Ascending aorta (tissue), 2 donors: ENCODE measurements around the gene MOCS1. TPM values are rescaled to one million over a fixed set of nuclear protein-coding genes. Genes with fewer than 3 reads are reported as not detected.

Experiments
- DNase-seq, 2 donors: peaks; one replicate each; pipeline ENCODE4 v3.0.0-alpha.2; 2019; ENCODE audit warnings: low spot score in 2 of 2
- H3K27ac ChIP-seq, 2 donors: fragments of 200-600 bp; sonication (generic); one replicate each; pipeline ENCODE4 v1.5.1; 2016 to 2017; ENCODE audit warnings: mild to moderate bottlenecking in 1 of 2
- H3K27me3 ChIP-seq: fragments of 200-600 bp; sonication (generic); one replicate; pipeline ENCODE4 v1.5.1; 2017
- H3K36me3 ChIP-seq, 2 donors: fragments of 200-600 bp; sonication (generic); one replicate each; pipeline ENCODE4 v1.5.1; 2016
- H3K4me1 ChIP-seq, 2 donors: fragments of 200-600 bp; sonication (generic); one replicate each; pipeline ENCODE4 v1.5.1; 2016 to 2017; ENCODE audit warnings: mild to moderate bottlenecking in 1 of 2
- H3K4me3 ChIP-seq, 2 donors: fragments of 200-600 bp; sonication (generic); one replicate each; pipeline ENCODE4 v1.5.1; 2016 to 2017; ENCODE audit warnings: mild to moderate bottlenecking in 1 of 2
- H3K9me3 ChIP-seq, 2 donors: fragments of 200-600 bp; sonication (generic); one replicate each; pipeline ENCODE4 v1.5.1; 2016
- intact Hi-C: fragments of 100-400 bp; cut with DNase I; formaldehyde crosslinking; loops from one replicate; pipeline ENCODE4 v1.15.1; 2023
- total RNA-seq: library from RNA; depleted of rRNA; stranded (reverse); fragments of >200 nt; gene quantifications from one replicate; pipeline ENCODE4 v1.1.0, GENCODE V29; 2016
- TF ChIP-seq, protein P1 (sequence below), 3 experiments: fragments of 200-600 bp in 2 of 3; fragments of 450-650 bp in 1 of 3; sonication (generic) in 2 of 3; IDR thresholded peaks; one replicate each; pipeline ENCODE4 v1.5.1; 2016 to 2019; ENCODE audit warnings: antibody characterized with exemption in 3 of 3, mild to moderate bottlenecking in 1 of 3, moderate library complexity in 1 of 3

The MOCS1 gene
- total RNA-seq, 1 donor from 2014 or later = 45.4 TPM

DNA sequence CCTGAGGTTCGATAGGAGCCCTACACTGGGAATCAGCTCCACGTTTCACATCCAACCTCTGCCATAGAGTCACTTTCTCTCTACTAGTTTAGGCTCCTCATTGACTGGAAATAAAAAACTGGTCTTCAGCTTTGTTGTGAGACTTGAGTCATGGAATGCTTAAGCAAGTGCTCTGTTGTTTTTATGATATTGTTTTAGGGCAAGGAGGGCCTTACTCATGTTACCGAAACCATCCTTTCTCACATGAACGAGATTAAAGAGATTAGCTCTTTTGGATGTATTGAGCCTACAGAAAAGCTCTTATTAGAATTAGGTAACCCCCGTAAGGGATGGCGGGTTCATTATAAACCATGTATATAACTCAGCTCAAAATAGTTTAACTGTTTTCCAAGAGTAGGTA lies 6.9 kb upstream of the MOCS1 start:
- DNase-seq = no peak
- no peaks in the 10 kb centered on the region for H3K9me3 ChIP-seq
- peaks cover 0 to 2% of the 10 kb centered on the region in 2 donors for H3K4me1 ChIP-seq
- TF ChIP-seq, protein P1, sequence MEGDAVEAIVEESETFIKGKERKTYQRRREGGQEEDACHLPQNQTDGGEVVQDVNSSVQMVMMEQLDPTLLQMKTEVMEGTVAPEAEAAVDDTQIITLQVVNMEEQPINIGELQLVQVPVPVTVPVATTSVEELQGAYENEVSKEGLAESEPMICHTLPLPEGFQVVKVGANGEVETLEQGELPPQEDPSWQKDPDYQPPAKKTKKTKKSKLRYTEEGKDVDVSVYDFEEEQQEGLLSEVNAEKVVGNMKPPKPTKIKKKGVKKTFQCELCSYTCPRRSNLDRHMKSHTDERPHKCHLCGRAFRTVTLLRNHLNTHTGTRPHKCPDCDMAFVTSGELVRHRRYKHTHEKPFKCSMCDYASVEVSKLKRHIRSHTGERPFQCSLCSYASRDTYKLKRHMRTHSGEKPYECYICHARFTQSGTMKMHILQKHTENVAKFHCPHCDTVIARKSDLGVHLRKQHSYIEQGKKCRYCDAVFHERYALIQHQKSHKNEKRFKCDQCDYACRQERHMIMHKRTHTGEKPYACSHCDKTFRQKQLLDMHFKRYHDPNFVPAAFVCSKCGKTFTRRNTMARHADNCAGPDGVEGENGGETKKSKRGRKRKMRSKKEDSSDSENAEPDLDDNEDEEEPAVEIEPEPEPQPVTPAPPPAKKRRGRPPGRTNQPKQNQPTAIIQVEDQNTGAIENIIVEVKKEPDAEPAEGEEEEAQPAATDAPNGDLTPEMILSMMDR (IDR thresholded peaks at IDR 0.05) = no peak
- H3K36me3 ChIP-seq = no peaks in the 10 kb centered on the region
- no peaks in the 10 kb centered on the region for H3K27me3 ChIP-seq
- H3K27ac ChIP-seq = no peak overlapping the region
- no peak overlapping the region for H3K4me3 ChIP-seq
- intact Hi-C loops = no loop called here

DNA sequence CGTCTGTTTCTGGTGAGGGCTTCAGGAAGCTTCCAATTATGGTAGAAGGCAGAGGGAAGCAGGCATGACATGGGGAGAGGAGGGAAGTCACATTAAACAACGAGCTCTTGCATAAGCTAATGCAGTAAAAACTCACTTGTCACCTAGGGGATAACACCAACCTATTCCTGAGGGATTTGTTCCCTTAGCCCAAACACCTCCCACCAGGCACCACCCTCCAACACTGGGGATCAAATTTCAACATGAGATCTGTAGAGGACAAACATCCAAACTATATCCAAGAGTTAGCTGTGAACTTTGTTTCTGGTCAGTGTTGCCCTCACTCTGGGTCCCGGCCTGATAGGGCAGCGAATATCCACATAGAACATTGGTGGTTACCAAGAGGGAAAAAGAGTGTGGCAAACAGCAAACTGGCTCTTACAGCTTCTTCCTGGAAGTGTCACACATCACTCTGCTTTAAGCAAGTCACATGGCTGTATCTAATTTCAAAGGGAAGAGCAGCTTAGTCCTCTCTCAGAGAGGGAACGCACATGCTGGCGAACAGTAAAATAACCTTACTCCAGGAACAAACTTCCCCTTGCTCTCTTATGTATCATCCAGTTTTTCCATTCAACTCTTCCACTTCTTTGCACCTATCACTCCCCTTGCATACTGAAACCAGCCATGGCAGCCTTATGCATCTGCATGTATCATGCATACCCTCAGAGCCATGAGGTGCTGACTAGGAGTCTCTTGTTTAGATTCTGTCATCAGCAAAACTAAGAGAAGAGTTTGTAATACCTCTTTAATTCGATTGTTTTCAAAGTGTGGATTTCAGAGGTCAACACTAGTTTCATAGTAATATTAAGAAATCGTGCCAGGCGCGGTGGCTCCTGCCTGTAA lies 4.8 kb upstream of the MOCS1 start:
- Histone ChIP-seq H3K9me3 (no peaks in the 10 kb centered on the region), H3K27me3 (no peaks in the 10 kb centered on the region), H3K27ac (no peak overlapping the region), H3K36me3 (no peaks in the 10 kb centered on the region), H3K4me3 (no peak overlapping the region), H3K4me1 (peaks cover 4 to 12% of the 10 kb centered on the region in 2 donors)
- intact Hi-C loops = no loop called here
- DNase-seq = no peak
- TF ChIP-seq, protein P1 (IDR thresholded peaks at IDR 0.05) = no peak

DNA sequence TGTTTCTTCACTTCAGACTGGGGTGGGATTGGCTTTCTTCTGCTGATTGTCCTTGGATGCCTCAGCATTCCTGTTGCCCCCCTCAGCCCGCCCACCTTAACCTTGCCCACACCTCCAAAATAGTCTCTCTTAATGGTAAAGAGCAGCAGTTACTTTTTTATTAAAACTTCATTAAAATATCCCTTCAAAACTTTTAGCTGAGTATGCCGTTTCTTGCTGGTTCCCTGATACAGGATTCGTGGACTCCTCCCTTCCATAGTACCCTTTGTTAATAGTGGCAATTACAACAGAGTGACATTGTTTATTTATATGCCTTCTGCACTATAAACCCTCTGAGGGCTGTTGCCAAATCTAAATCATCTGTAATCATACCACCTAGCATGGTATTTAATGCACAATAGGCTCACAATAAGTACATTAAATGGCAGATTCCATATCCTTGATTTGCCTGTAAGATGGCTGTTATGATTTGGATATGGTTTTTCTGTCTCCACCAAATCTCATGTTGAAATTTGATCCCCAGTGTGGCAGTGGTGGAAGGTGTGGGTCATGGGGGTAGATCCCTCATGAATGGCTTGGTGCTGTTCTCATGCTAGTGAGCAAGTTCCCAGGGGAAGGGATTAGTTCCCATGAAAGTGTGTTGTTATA lies 3.5 kb upstream of the MOCS1 start:
- Histone ChIP-seq H3K4me3 (no peak overlapping the region), H3K4me1 (peaks cover 4 to 19% of the 10 kb centered on the region in 2 donors), H3K36me3 (no peaks in the 10 kb centered on the region), H3K9me3 (no peaks in the 10 kb centered on the region), H3K27me3 (no peaks in the 10 kb centered on the region), H3K27ac (no peak overlapping the region)
- TF ChIP-seq, protein P1 (IDR thresholded peaks at IDR 0.05) = no peak
- DNase-seq = no peak
- intact Hi-C loops = no loop called here

DNA sequence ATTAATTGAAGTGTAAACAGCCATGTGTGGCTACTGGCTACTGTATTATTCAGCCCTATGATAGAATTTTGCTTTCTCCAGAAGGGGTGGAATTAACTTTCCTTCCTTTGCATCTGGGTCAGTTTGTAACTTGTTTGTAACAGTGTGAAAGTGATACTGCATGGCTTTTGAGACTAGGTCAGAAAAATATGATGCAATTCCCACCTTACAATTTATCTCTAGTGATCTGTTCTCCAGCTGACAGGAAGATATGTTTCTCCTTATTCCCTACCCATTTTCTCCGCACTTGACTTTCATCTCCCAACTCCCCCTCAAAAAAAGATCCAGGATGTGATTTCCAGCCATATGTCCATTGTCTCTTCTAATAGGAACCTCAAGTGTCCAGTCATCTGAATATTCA lies 2.6 kb upstream of the MOCS1 start:
- H3K4me1 ChIP-seq = peaks cover 7 to 23% of the 10 kb centered on the region in 2 donors
- DNase-seq = no peak
- TF ChIP-seq, protein P1 (IDR thresholded peaks at IDR 0.05) = no peak
- intact Hi-C loops = no loop called here
- H3K4me3 ChIP-seq = no peak overlapping the region
- H3K9me3 ChIP-seq = no peaks in the 10 kb centered on the region
- H3K27me3 ChIP-seq = no peaks in the 10 kb centered on the region
- H3K27ac ChIP-seq = no peak overlapping the region
- no peaks in the 10 kb centered on the region for H3K36me3 ChIP-seq

DNA sequence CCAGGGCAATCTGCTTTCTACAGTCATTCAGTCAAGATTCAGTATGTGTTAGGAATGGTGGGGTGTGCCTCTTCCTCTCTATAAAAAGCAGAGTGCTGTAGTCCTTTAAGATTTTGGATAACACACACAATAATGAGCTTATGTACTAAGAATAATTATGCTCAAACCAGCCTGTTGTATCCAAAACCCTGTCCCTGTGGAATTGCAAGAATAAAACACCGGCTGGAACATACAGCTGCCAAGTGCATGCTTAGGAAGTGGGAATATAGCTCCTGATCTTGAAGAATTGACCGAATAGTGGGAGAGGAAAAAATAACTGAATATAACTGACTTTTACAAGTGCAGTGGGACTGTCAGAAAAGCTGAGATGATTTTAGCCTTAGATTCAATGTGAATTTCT lies 979 bp upstream of the MOCS1 start:
- intact Hi-C loops = no loop called here
- Histone ChIP-seq H3K27me3 (no peaks in the 10 kb centered on the region), H3K9me3 (no peaks in the 10 kb centered on the region), H3K4me1 (peaks cover 12 to 37% of the 10 kb centered on the region in 2 donors), H3K4me3 (no peak overlapping the region), H3K27ac (peak overlapping the region; percentile 84 to 93), H3K36me3 (no peaks in the 10 kb centered on the region)
- no peak for DNase-seq
- TF ChIP-seq, protein P1 (IDR thresholded peaks at IDR 0.05) = no peak
